AG04449 (cell line): ENCODE measurements around the gene LY6G6F.

Source experiments
- CTCF ChIA-PET: fragments of 350-600 bp; formaldehyde crosslinking; extraction: SDS; loops from one replicate; lab custom pipeline; 2021; ENCODE audit warnings: antibody characterized with exemption; lab: Yijun Ruan, JAX
- POLR2A ChIA-PET: fragments of 400-600, 350-600 bp; formaldehyde crosslinking; extraction: SDS; loops from one replicate; lab custom pipeline; 2020; ENCODE audit warnings: antibody characterized with exemption, inconsistent platforms; lab: Yijun Ruan, JAX
- DNase-seq: peaks from one replicate; pipeline ENCODE4 v3.0.0-alpha.2; 2010; ENCODE audit warnings: low read depth, low spot score
- H3K4me3 ChIP-seq: 2 replicates; pipeline ENCODE4 v1.5.1; 2011; ENCODE audit warnings: low read depth, mild to moderate bottlenecking, control low read depth, low read length
- CTCF ChIP-seq: IDR thresholded peaks from one replicate; pipeline ENCODE4 v1.5.1; 2011; ENCODE audit warnings: mild to moderate bottlenecking, moderate library complexity, low read length, control low read depth, inconsistent platforms; ENCODE audit not compliant: insufficient read depth; ENCODE audit errors: missing control alignments

The LY6G6F gene

GRCh38 chr6:31750411-31751022, 43.9 kb downstream of the LY6G6F start:
- TF ChIP-seq CTCF, result no peak
- H3K4me3 ChIP-seq, result no peak overlapping the region
- DNase-seq, result no peak
- ChIA-PET CTCF (interaction anchor here (0.9 to 4.1 kb wide), 3 partner anchors 11 to 41 kb away, joined by 3 to 21 read pairs (median 5); partner anchors contain the start of gene MSH5), POLR2A (no interaction called here)

- DNase-seq, result no peak
- ChIA-PET CTCF (interaction anchor here (0.9 to 4.1 kb wide), 7 partner anchors 13 to 53 kb away, joined by 3 to 21 read pairs (median 4); partner anchors contain the start of gene CLIC1), POLR2A (interaction anchor here (0.6 to 2.8 kb wide), 10 partner anchors 12 to 219 kb away, joined by 3 to 15 read pairs (median 4); partner anchors contain the start of genes DXO, HSPA1B and MSH5)
- no peak for TF ChIP-seq CTCF
- no peak overlapping the region for H3K4me3 ChIP-seq
Measured at GRCh38 chr6:31752739-31753319, 46.2 kb downstream of the LY6G6F start.

DNA sequence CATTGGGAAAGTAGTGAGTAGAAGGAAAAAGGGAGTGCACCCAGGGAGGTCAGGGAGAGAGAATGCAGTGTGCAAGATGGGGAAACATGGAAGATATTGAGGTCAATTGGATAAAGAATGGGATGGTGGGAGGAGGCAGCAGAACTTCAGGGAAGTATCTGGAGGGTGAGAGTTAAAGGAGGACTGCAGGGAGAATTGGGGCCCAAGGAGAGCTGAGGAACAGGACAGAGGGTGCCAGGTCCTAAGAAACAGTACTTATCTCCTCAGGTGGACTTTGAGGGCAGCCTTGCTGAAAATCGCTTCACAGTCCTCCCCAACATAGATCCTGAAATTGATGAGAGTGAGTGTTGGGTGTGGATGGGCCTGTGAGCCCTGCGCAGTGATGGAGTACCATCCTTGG, 51.6 kb downstream of the LY6G6F start:
- TF ChIP-seq CTCF, result no peak
- no peak overlapping the region for H3K4me3 ChIP-seq
- ChIA-PET POLR2A (no interaction called here), CTCF (interaction anchor here (1.1 to 5.4 kb wide), 2 partner anchors 11 to 132 kb away, joined by 4 to 28 read pairs; no protein-coding TSS in a partner anchor)
- DNase-seq, result no peak
